ENCODE results near the gene NLRP4.

DNA sequence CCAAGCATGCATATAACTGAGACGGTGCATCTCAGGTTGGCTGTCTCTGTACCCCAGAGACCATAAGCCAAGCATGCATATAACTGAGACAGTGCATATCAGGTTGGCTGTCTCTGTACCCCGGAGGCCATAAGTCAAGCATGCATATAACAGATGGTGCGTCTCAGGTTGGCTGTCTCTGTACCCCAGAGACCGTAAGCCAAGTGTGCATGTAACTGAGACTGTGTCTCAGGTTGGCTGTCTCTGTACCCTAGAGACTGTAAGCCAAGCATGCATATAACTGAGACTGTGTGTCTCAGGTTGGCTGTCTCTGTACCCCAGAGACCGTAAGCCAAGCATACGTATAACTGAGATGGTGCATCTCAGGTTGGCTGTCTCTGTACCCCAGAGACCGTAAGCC is 30.8 kb downstream of the NLRP4 start:
- TF ChIP-seq, protein P1, sequence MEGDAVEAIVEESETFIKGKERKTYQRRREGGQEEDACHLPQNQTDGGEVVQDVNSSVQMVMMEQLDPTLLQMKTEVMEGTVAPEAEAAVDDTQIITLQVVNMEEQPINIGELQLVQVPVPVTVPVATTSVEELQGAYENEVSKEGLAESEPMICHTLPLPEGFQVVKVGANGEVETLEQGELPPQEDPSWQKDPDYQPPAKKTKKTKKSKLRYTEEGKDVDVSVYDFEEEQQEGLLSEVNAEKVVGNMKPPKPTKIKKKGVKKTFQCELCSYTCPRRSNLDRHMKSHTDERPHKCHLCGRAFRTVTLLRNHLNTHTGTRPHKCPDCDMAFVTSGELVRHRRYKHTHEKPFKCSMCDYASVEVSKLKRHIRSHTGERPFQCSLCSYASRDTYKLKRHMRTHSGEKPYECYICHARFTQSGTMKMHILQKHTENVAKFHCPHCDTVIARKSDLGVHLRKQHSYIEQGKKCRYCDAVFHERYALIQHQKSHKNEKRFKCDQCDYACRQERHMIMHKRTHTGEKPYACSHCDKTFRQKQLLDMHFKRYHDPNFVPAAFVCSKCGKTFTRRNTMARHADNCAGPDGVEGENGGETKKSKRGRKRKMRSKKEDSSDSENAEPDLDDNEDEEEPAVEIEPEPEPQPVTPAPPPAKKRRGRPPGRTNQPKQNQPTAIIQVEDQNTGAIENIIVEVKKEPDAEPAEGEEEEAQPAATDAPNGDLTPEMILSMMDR (conservative IDR thresholded peaks at IDR 0.05; ENCODE audit: low read depth, low read length): no peak
- no peak for TF ChIP-seq POLR2A (IDR thresholded peaks at IDR 0.05; ENCODE audit: low read depth, low read length)
- no peak for TF ChIP-seq FOS (IDR thresholded peaks at IDR 0.05; ENCODE audit: low read depth, low read length)
- no peak for TF ChIP-seq MAZ (IDR thresholded peaks at IDR 0.05; ENCODE audit: borderline replicate concordance, low read depth, low read length)
- TF ChIP-seq MXI1 (IDR thresholded peaks at IDR 0.05; ENCODE audit: borderline replicate concordance, low read depth, low read length): no peak
